Hepatocyte (in vitro differentiated cells): Measurements from ENCODE around the gene LMX1A.

Experiments
- EZH2 ChIP-seq: fragments of 200-600 bp; sonication (generic); IDR thresholded peaks from 2 replicates; pipeline ENCODE4 v1.6.1; 2016; ENCODE audit warnings: antibody characterized with exemption, mild to moderate bottlenecking, borderline replicate concordance
- EZH2phosphoT487 ChIP-seq: fragments of 200-600 bp; sonication (generic); IDR thresholded peaks from one replicate; pipeline ENCODE4 v1.6.1; 2018; ENCODE audit warnings: antibody characterized with exemption, mild to moderate bottlenecking, low read depth, moderate library complexity; ENCODE audit not compliant: unreplicated experiment, severe bottlenecking
- TF ChIP-seq, protein P1 (sequence below): fragments of 200-600 bp; sonication (generic); IDR thresholded peaks from 2 replicates; pipeline ENCODE4 v1.5.1; 2016; ENCODE audit warnings: antibody characterized with exemption, mild to moderate bottlenecking; ENCODE audit not compliant: poor library complexity

DNA sequence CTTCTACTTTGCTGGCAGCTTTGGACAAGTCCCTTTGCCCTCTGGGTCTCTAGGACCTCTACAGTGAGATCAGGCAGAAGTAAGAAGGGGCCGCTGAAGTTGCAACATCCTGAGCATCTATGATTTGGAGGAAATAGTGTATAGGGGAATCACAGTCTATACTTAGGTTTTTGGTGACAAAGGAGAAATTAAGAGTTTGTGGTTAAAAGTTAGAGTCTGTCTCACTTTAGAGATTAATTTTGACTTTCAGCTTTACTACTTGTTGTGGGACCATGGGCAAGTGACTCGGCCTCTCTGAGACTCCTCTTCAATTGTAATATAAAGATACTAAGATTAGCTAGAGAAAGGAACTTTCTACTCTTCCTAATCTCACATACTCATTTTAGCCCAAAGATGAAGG, 33.1 kb upstream of the LMX1A start:
- TF ChIP-seq, protein P1, sequence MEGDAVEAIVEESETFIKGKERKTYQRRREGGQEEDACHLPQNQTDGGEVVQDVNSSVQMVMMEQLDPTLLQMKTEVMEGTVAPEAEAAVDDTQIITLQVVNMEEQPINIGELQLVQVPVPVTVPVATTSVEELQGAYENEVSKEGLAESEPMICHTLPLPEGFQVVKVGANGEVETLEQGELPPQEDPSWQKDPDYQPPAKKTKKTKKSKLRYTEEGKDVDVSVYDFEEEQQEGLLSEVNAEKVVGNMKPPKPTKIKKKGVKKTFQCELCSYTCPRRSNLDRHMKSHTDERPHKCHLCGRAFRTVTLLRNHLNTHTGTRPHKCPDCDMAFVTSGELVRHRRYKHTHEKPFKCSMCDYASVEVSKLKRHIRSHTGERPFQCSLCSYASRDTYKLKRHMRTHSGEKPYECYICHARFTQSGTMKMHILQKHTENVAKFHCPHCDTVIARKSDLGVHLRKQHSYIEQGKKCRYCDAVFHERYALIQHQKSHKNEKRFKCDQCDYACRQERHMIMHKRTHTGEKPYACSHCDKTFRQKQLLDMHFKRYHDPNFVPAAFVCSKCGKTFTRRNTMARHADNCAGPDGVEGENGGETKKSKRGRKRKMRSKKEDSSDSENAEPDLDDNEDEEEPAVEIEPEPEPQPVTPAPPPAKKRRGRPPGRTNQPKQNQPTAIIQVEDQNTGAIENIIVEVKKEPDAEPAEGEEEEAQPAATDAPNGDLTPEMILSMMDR, result no peak
- TF ChIP-seq EZH2, result no peak
- no peak for TF ChIP-seq EZH2phosphoT487
